Breast epithelium (tissue), 3 donors: ENCODE results near the gene LPP.

Experiments used
- CTCF ChIP-seq, 3 donors: fragments of 450-650 bp; IDR thresholded peaks; one replicate each; pipeline ENCODE4 v1.5.1; 2016 to 2017; ENCODE audit warnings: antibody characterized with exemption in 3 of 3, mild to moderate bottlenecking in 3 of 3, moderate library complexity in 3 of 3
- POLR2A ChIP-seq: fragments of 450-650 bp; IDR thresholded peaks from one replicate; pipeline ENCODE4 v1.6.1; 2016; ENCODE audit warnings: antibody characterized with exemption, mild to moderate bottlenecking, moderate library complexity
- POLR2AphosphoS5 ChIP-seq, 3 donors: sonication (generic); formaldehyde crosslinking; IDR thresholded peaks; one replicate each; pipeline ENCODE4 v1.6.1; 2017; ENCODE audit warnings: antibody characterized with exemption in 3 of 3

DNA sequence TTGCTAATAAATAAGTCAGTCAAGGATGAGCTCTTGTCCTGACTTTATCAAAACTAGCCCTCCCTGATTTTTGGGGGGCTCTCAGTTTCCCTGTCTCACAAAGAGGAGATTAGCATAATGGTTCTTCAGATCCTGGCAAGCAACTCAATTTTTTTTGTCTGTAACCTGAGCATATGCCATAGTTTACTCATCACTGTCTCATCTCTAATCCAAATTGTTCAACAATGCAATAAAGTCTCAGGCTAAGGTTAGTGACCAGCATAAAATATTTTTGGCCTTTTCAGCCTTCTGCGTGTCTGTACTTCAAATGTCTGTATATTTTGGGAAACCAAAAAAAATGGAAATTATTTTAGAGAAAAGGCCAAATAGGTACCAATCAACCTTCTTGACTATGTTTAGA is 552.2 kb downstream of the LPP start:
- no peak for TF ChIP-seq CTCF (IDR thresholded peaks at IDR 0.05)
- TF ChIP-seq POLR2AphosphoS5 (IDR thresholded peaks at IDR 0.05): no peak
- no peak for TF ChIP-seq POLR2A
